ENCODE results near the gene TMEM144.

DNA sequence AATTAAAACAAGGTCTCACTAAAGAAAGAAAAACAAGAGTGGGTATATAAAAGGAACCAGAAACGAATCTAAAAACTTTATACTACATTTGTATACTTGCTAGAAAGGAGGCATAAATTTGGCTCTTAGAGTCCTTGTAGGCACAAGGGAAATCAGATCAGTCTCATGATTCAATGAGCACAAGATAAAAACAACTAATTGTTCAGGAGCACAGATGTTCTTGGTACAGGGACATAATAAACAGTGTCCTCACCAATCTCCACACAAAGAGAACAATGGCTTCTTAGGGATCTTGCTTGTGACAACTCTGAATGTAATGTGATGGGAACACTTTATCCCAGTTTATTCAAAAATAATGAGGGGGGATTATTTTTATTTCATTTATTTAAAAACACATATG is 28.3 kb downstream of the TMEM144 start:
- TF ChIP-seq, protein P1, sequence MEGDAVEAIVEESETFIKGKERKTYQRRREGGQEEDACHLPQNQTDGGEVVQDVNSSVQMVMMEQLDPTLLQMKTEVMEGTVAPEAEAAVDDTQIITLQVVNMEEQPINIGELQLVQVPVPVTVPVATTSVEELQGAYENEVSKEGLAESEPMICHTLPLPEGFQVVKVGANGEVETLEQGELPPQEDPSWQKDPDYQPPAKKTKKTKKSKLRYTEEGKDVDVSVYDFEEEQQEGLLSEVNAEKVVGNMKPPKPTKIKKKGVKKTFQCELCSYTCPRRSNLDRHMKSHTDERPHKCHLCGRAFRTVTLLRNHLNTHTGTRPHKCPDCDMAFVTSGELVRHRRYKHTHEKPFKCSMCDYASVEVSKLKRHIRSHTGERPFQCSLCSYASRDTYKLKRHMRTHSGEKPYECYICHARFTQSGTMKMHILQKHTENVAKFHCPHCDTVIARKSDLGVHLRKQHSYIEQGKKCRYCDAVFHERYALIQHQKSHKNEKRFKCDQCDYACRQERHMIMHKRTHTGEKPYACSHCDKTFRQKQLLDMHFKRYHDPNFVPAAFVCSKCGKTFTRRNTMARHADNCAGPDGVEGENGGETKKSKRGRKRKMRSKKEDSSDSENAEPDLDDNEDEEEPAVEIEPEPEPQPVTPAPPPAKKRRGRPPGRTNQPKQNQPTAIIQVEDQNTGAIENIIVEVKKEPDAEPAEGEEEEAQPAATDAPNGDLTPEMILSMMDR (IDR thresholded peaks at IDR 0.05) = no peak
- TF ChIP-seq POLR2A (IDR thresholded peaks at IDR 0.05) = no peak

All from adrenal gland (tissue), 5 donors.